Measurements from ENCODE around the gene KRTAP3-2. TPM values are rescaled to one million over a fixed set of nuclear protein-coding genes. Genes with fewer than 3 reads are reported as not detected.

The KRTAP3-2 gene
- total RNA-seq, 2 experiments from 2014 or later = not detected

- CTCF ChIA-PET = no interaction called here
- H3K36me3 Mint-ChIP-seq (ENCODE audit: low read depth) = no peaks in the 10 kb centered on the region
These were observed 7.0 kb downstream of the KRTAP3-2 start for GRCh38 chr17:40992666-40993065.

GRCh38 chr17:40986920-40987319 lies 12.8 kb downstream of the KRTAP3-2 start:
- Histone ChIP-seq H3K27me3 (ENCODE audit: control insufficient read depth in 1 of 2, insufficient read depth in 2 of 2, low read length in 2 of 2) (peaks cover 0 to 14% of the 10 kb centered on the region in 2 experiments), H3K4me3 (ENCODE audit: low read length) (no peak overlapping the region), H3K4me1 (ENCODE audit: insufficient read depth, low read length) (no peaks in the 10 kb centered on the region), H3K36me3 (ENCODE audit: insufficient read depth, low read length) (no peaks in the 10 kb centered on the region), H3K9me3 (ENCODE audit: control insufficient read depth in 1 of 2, insufficient read depth in 1 of 2, low read length in 2 of 2) (no peaks in the 10 kb centered on the region), H3K27ac (ENCODE audit: low read depth in 1 of 2, low read length in 2 of 2) (no peak overlapping the region)
- TF ChIP-seq CTCF (IDR thresholded peaks at IDR 0.05) = no peak
- ChIA-PET CTCF (no interaction called here), POLR2A (no interaction called here)
- Mint-ChIP-seq H3K9me3 (no peaks in the 10 kb centered on the region), H3K4me3 (no peak overlapping the region), H3K4me1 (ENCODE audit: low read depth) (no peaks in the 10 kb centered on the region), H3K36me3 (ENCODE audit: low read depth) (no peaks in the 10 kb centered on the region), H3K27me3 (peaks cover 20% of the 10 kb centered on the region), H3K27ac (no peak overlapping the region)
- DNase-seq (no peak), ATAC-seq (ENCODE audit: poor library complexity) (no peak)
- intact Hi-C loops (cut with DNase I, micrococcal nuclease) = no loop called here

More at GRCh38 chr17:40992666-40993065, 7.0 kb downstream of the KRTAP3-2 start:
- Mint-ChIP-seq H3K27me3 (peaks cover 57% of the 10 kb centered on the region), H3K27ac (no peak overlapping the region), H3K4me3 (no peak overlapping the region), H3K9me3 (no peaks in the 10 kb centered on the region), H3K4me1 (ENCODE audit: low read depth) (no peaks in the 10 kb centered on the region)
- ATAC-seq (ENCODE audit: poor library complexity) (no peak), DNase-seq (no peak)
- intact Hi-C loops (cut with DNase I, micrococcal nuclease) = no loop called here
- Histone ChIP-seq H3K27ac (ENCODE audit: low read depth in 1 of 2, low read length in 2 of 2) (no peak overlapping the region), H3K27me3 (ENCODE audit: control insufficient read depth in 1 of 2, insufficient read depth in 2 of 2, low read length in 2 of 2) (peaks cover 10 to 28% of the 10 kb centered on the region in 2 experiments), H3K36me3 (ENCODE audit: insufficient read depth, low read length) (no peaks in the 10 kb centered on the region), H3K4me3 (ENCODE audit: low read length) (no peak overlapping the region), H3K9me3 (ENCODE audit: control insufficient read depth in 1 of 2, insufficient read depth in 1 of 2, low read length in 2 of 2) (no peaks in the 10 kb centered on the region), H3K4me1 (ENCODE audit: insufficient read depth, low read length) (no peaks in the 10 kb centered on the region)
- no peak for TF ChIP-seq CTCF (IDR thresholded peaks at IDR 0.05)
- POLR2A ChIA-PET = no interaction called here

GRCh38 chr17:40984226-40984625 lies 15.5 kb downstream of the KRTAP3-2 start, which contains the start of gene KRT40:
Gene KRT40, minus strand, starts transcription at chr17:40984326. Its CDS starts 53 bp downstream, at chr17:40984273.
- Mint-ChIP-seq H3K4me1 (ENCODE audit: low read depth) (no peaks in the 10 kb centered on the region), H3K27ac (no peak within 1 kb of the TSS), H3K4me3 (no peak within 1 kb of the TSS), H3K27me3 (peaks cover 16% of the 10 kb centered on the region), H3K9me3 (no peaks in the 10 kb centered on the region), H3K36me3 (ENCODE audit: low read depth) (no peaks in the 10 kb centered on the region)
- no peaks in the 10 kb centered on the region for H3K9me3 ChIP-seq (ENCODE audit: control insufficient read depth in 1 of 2, insufficient read depth in 1 of 2, low read length in 2 of 2)
- POLR2A ChIA-PET = no interaction called here
- H3K27me3 ChIP-seq (ENCODE audit: control insufficient read depth in 1 of 2, insufficient read depth in 2 of 2, low read length in 2 of 2) = peaks cover 0 to 14% of the 10 kb centered on the region in 2 experiments
- no peak within 1 kb of the TSS for H3K27ac ChIP-seq (ENCODE audit: low read depth in 1 of 2, low read length in 2 of 2)
- DNase-seq (no peak), ATAC-seq (ENCODE audit: poor library complexity) (no peak)
- CTCF ChIA-PET = no interaction called here
- no peaks in the 10 kb centered on the region for H3K4me1 ChIP-seq (ENCODE audit: insufficient read depth, low read length)
- TF ChIP-seq CTCF (IDR thresholded peaks at IDR 0.05) = no peak
- no peaks in the 10 kb centered on the region for H3K36me3 ChIP-seq (ENCODE audit: insufficient read depth, low read length)
- H3K4me3 ChIP-seq (ENCODE audit: low read length) = no peak within 1 kb of the TSS
- intact Hi-C loops (cut with DNase I, micrococcal nuclease) = no loop called here
